Upper lobe of left lung (tissue), 4 donors: ENCODE data around the gene SCG2.

Source experiments
- CTCF ChIP-seq, 6 experiments: fragments of 450-650 bp in 4 of 6; fragments of 200-600 bp in 2 of 6; sonication (generic) in 2 of 6; IDR thresholded peaks; one replicate each; pipeline ENCODE4 v1.5.1; 2016 to 2019; ENCODE audit warnings: antibody characterized with exemption in 6 of 6
- POLR2A ChIP-seq, 4 donors: fragments of 450-650 bp; IDR thresholded peaks; one replicate each; pipeline ENCODE4 v1.5.1; 2016 to 2017; ENCODE audit warnings: antibody characterized with exemption in 4 of 4, mild to moderate bottlenecking in 2 of 4
- POLR2AphosphoS5 ChIP-seq, 2 donors: sonication (generic); formaldehyde crosslinking; IDR thresholded peaks; one replicate each; pipeline ENCODE4 v1.5.1; 2017; ENCODE audit warnings: antibody characterized with exemption in 2 of 2

GRCh38 chr2:223588251-223588650 is 13.9 kb downstream of the SCG2 start:
- TF ChIP-seq POLR2AphosphoS5 (IDR thresholded peaks at IDR 0.05), result no peak
- TF ChIP-seq POLR2A (IDR thresholded peaks at IDR 0.05), result no peak
- no peak for TF ChIP-seq CTCF (IDR thresholded peaks at IDR 0.05)
